SJSA1 (cell line): ENCODE data around the gene MGAT5. TPM values are rescaled to one million over a fixed set of nuclear protein-coding genes. Genes with fewer than 3 reads are reported as not detected.

Source experiments
- DNase-seq, 2 experiments: peaks; one replicate each; pipeline ENCODE4 v3.0.0-alpha.2; 2015 to 2020; ENCODE audit warnings: low spot score in 2 of 2, low read depth in 1 of 2
- H3K27ac ChIP-seq: fragments of 250-450 bp; sonication (Bioruptor Pico); 2 replicates; pipeline ENCODE4 v1.5.1; 2020; ENCODE audit warnings: mild to moderate bottlenecking, moderate library complexity
- H3K27me3 ChIP-seq: fragments of 250-450 bp; sonication (Bioruptor Pico); replicated peaks from 2 replicates; pipeline ENCODE4 v1.5.1; 2020; ENCODE audit warnings: mild to moderate bottlenecking, moderate library complexity
- H3K36me3 ChIP-seq: fragments of 250-450 bp; sonication (Bioruptor Pico); 2 replicates; pipeline ENCODE4 v1.5.1; 2020; ENCODE audit warnings: mild to moderate bottlenecking
- H3K4me1 ChIP-seq: fragments of 250-450 bp; sonication (Bioruptor Pico); replicated peaks from 2 replicates; pipeline ENCODE4 v1.6.1; 2021; ENCODE audit warnings: mild to moderate bottlenecking
- H3K4me3 ChIP-seq: fragments of 250-450 bp; sonication (Bioruptor Pico); 2 replicates; pipeline ENCODE4 v1.5.1; 2020; ENCODE audit warnings: mild to moderate bottlenecking
- H3K9me3 ChIP-seq: fragments of 250-450 bp; sonication (Bioruptor Pico); replicated peaks from 2 replicates; pipeline ENCODE4 v1.5.1; 2020; ENCODE audit warnings: mild to moderate bottlenecking
- total RNA-seq: library from RNA; depleted of rRNA; stranded (reverse); fragments of >200 nt; shearing (Covaris generic); gene quantifications from 2 replicates; pipeline ENCODE4 v1.2.3, GENCODE V29; 2014

MGAT5 gene
- total RNA-seq, 1 experiment from 2014 or later = 30.4 TPM

- Histone ChIP-seq H3K27ac (no peak overlapping the region), H3K27me3 (no peaks in the 10 kb centered on the region), H3K9me3 (no peaks in the 10 kb centered on the region), H3K4me3 (no peak overlapping the region), H3K36me3 (no peaks in the 10 kb centered on the region), H3K4me1 (peaks cover 21% of the 10 kb centered on the region)
- DNase-seq = no peak
Measured at GRCh38 chr2:134412639-134412999, 158.7 kb downstream of the MGAT5 start.

- Histone ChIP-seq H3K27me3 (no peaks in the 10 kb centered on the region), H3K4me3 (no peak overlapping the region), H3K27ac (no peak overlapping the region), H3K36me3 (no peaks in the 10 kb centered on the region), H3K4me1 (peaks cover 13% of the 10 kb centered on the region), H3K9me3 (no peaks in the 10 kb centered on the region)
- no peak for DNase-seq
Measured at GRCh38 chr2:134413430-134413829, 159.6 kb downstream of the MGAT5 start.

DNA sequence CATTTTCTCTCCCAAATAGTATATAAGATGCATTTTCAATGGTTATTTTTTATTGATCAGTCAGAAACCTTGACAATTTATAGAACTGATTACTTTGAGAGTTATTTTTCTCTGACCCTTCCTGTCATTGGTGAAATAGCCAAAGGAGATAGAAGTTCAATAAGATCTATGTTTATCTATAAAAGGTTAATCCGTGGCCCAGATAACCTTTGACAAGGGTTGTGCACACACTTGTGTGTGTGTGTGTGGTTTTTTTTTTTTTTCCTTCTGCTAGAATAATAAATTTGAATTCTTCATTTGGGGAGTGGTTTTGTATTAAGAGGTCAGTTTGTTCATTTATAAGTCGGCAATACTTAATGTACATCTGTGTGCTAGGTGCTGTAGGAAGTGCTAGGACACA lies 160.0 kb downstream of the MGAT5 start:
- Histone ChIP-seq H3K9me3 (no peaks in the 10 kb centered on the region), H3K4me3 (no peak overlapping the region), H3K4me1 (peaks cover 8% of the 10 kb centered on the region), H3K27ac (no peak overlapping the region), H3K27me3 (no peaks in the 10 kb centered on the region), H3K36me3 (no peaks in the 10 kb centered on the region)
- DNase-seq = no peak

- H3K4me1 ChIP-seq = peaks cover 4% of the 10 kb centered on the region; the same call in 1 of the 2 replicates
- DNase-seq = no peak
- no peak overlapping the region for H3K4me3 ChIP-seq
- H3K27ac ChIP-seq = no peak overlapping the region
- no peaks in the 10 kb centered on the region for H3K9me3 ChIP-seq
- no peaks in the 10 kb centered on the region for H3K36me3 ChIP-seq
- no peaks in the 10 kb centered on the region for H3K27me3 ChIP-seq
Measured at GRCh38 chr2:134416018-134416417, 162.1 kb downstream of the MGAT5 start.

- H3K4me3 ChIP-seq = no peak overlapping the region
- no peak overlapping the region for H3K27ac ChIP-seq
- no peaks in the 10 kb centered on the region for H3K27me3 ChIP-seq
- peaks cover 3% of the 10 kb centered on the region; the same call in 1 of the 2 replicates for H3K4me1 ChIP-seq
- no peak for DNase-seq
- H3K36me3 ChIP-seq = no peaks in the 10 kb centered on the region
- H3K9me3 ChIP-seq = no peaks in the 10 kb centered on the region
Measured at GRCh38 chr2:134416637-134417036, 162.8 kb downstream of the MGAT5 start.

DNA sequence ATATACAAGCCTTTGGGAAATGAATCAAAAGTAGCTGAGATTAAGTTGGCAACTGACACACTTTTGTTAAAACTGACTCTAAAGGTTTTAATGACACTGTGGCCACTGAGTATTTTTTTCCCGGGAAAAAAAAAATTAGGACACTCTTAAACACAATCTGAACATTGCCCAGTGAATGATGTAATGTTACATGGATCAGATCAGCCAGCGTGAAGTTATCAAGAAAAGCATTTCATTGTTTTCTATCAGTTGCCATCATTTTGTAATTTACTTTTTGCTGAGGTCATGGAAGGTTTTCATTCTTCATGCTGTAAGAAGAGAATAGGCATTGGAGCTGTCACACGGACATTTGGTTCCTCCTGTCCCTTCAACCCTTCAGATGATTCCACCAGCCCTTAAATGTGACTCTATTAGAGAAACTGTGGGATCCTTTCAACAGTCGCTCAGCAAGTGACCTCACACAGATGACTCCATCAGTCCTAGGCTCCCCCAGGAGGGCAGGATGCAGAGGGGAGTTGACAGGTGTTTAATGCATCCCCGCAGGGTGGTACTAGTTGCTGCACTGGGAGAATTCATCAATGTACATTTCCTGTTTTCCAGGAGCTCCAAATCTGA lies 164.2 kb downstream of the MGAT5 start:
- H3K36me3 ChIP-seq = no peaks in the 10 kb centered on the region
- no peak overlapping the region for H3K27ac ChIP-seq
- no peak for DNase-seq
- H3K27me3 ChIP-seq = no peaks in the 10 kb centered on the region
- H3K4me1 ChIP-seq = no peaks in the 10 kb centered on the region
- no peaks in the 10 kb centered on the region for H3K9me3 ChIP-seq
- H3K4me3 ChIP-seq = no peak overlapping the region

DNA sequence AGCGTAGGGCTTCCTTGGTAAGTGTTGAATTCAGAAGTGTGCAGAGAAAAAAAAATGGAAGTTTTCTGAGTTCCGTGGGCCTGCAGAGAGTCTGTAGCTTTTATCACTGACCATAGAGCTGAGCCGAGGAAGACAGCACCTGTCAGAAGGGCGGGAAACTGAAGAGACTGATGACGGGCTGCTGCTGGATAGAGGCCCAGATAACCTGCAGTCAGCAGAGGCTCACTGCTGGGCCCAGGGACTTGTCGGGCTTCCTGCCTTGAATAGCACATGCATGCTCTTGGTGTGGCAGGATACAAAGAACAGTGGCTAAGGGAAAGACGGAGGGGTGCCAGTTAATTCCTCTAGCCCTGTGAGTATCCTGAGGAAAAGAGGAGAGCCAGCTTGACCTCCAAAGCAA lies 166.4 kb downstream of the MGAT5 start:
- no peak overlapping the region for H3K4me3 ChIP-seq
- no peaks in the 10 kb centered on the region for H3K27me3 ChIP-seq
- H3K36me3 ChIP-seq = no peaks in the 10 kb centered on the region
- no peak for DNase-seq
- H3K4me1 ChIP-seq = no peaks in the 10 kb centered on the region
- H3K9me3 ChIP-seq = no peaks in the 10 kb centered on the region
- H3K27ac ChIP-seq = no peak overlapping the region

- H3K36me3 ChIP-seq = no peaks in the 10 kb centered on the region
- no peaks in the 10 kb centered on the region for H3K27me3 ChIP-seq
- DNase-seq = no peak
- no peaks in the 10 kb centered on the region for H3K9me3 ChIP-seq
- no peaks in the 10 kb centered on the region for H3K4me1 ChIP-seq
- no peak overlapping the region for H3K27ac ChIP-seq
- H3K4me3 ChIP-seq = no peak overlapping the region
Measured at GRCh38 chr2:134420920-134421319, 167.0 kb downstream of the MGAT5 start.

DNA sequence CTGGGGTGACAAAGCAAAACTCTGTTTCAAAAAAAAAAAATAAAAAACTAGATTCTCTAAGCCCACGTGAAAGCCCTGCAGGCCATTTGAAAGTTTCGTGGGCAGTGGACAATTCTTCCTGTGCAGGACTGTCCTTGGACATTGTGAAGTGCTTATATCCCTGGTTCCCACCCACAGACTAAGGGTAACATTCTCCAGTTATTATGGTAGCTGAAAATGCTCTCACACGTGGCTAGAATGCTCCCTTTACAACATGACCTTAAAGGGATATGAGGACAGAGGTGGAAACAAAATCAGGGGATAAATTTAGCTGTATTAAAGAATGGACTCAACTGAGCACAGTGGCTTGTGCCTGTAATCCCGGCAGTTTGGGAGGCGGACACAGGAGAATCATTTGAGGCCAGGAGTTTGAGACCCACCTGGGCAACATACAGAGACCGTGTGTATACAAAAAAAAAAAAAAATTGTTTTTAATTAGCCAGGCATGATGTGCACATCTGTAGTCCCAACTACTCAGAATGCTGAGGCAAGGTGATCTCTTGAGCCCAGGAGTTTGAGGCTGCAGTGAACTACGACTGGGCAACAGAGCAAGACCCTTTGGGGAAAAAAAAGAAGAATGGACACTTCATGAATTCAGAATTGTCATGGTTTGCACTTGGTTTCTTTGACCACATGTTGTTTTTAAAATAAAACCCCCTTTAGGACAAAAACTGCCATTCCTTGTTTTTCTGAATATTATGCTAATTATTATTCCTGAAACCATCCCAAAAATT lies 167.9 kb downstream of the MGAT5 start:
- no peak for DNase-seq
- no peaks in the 10 kb centered on the region for H3K9me3 ChIP-seq
- H3K27me3 ChIP-seq = no peaks in the 10 kb centered on the region
- H3K4me3 ChIP-seq = no peak overlapping the region
- no peaks in the 10 kb centered on the region for H3K4me1 ChIP-seq
- H3K27ac ChIP-seq = no peak overlapping the region
- H3K36me3 ChIP-seq = no peaks in the 10 kb centered on the region

DNA sequence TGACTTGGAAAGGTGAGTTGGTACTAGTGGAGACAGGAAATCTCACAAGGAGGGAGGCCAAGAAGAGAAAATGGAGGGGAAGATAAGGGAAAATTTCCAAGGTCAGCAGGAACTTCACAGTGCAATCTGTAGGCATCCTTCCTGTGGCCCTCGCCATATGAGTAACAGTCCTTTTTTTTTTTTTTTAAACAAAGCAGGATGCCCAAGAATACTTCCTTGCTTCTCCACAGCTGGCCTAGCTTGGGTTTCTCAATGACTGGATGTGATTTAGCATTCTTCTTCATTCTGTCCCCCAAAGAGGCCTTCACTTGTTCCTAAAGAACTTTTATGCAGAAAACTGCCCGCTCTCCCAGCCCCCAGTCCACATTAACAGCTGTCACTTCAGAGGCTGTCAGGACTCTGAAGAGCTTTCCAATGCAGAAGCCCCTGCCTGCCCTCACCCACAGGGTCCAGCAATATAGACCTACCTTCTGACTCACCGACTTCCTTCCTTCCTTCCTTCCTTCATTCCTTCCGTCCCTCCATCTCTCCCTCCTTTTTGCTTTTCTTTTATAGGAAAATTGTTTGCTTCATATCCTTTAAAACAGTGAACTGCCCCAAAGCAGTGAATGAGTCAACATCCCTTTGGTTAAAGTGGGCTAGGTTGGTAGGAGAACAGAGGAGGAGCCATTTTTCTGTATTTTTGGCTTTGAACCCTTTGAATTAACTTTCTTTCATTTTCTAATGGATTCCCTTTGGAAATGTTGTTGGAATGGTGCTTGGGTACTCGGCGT lies 172.0 kb downstream of the MGAT5 start:
- H3K27me3 ChIP-seq = no peaks in the 10 kb centered on the region
- DNase-seq = no peak
- H3K27ac ChIP-seq = no peak overlapping the region
- no peak overlapping the region for H3K4me3 ChIP-seq
- no peaks in the 10 kb centered on the region for H3K36me3 ChIP-seq
- H3K4me1 ChIP-seq = no peaks in the 10 kb centered on the region; the same call in 1 of the 2 replicates
- no peaks in the 10 kb centered on the region for H3K9me3 ChIP-seq

GRCh38 chr2:134426721-134427120 lies 172.8 kb downstream of the MGAT5 start:
- no peaks in the 10 kb centered on the region for H3K9me3 ChIP-seq
- H3K27me3 ChIP-seq = no peaks in the 10 kb centered on the region
- no peak overlapping the region for H3K4me3 ChIP-seq
- no peak overlapping the region for H3K27ac ChIP-seq
- no peak for DNase-seq
- peaks cover 4% of the 10 kb centered on the region for H3K4me1 ChIP-seq
- no peaks in the 10 kb centered on the region for H3K36me3 ChIP-seq

- no peaks in the 10 kb centered on the region for H3K9me3 ChIP-seq
- H3K4me3 ChIP-seq = no peak overlapping the region
- H3K27me3 ChIP-seq = no peaks in the 10 kb centered on the region
- H3K27ac ChIP-seq = no peak overlapping the region
- H3K4me1 ChIP-seq = peaks cover 16% of the 10 kb centered on the region
- no peaks in the 10 kb centered on the region for H3K36me3 ChIP-seq
- no peak for DNase-seq
Measured at GRCh38 chr2:134429886-134430285, 176.0 kb downstream of the MGAT5 start.

GRCh38 chr2:134431838-134432434 lies 178.1 kb downstream of the MGAT5 start:
- H3K27ac ChIP-seq = peak overlapping the region; percentile 43
- H3K4me3 ChIP-seq = no peak overlapping the region
- H3K4me1 ChIP-seq = peaks cover 16% of the 10 kb centered on the region
- no peaks in the 10 kb centered on the region for H3K27me3 ChIP-seq
- no peaks in the 10 kb centered on the region for H3K36me3 ChIP-seq
- H3K9me3 ChIP-seq = no peaks in the 10 kb centered on the region
- peak in 1 of 2 experiments; percentile 44 for DNase-seq
